Stimulated activated CD4-positive, alpha-beta T cell treated with anti-CD3 and anti-CD28 coated beads, Interleukin-2, amount 100 ng/mL, for 48 hours (primary cell): Measurements from ENCODE around the gene NAGS.
"Not testable (repeated sequence)": the region's sequence is repeated elsewhere in the genome, so short reads cannot be mapped to it uniquely, and the experiment has no call there.

Source experiments
- DNase-seq, 2 donors: peaks; one replicate each; pipeline ENCODE4 v3.0.0-alpha.2; 2020

Gene NAGS

DNA sequence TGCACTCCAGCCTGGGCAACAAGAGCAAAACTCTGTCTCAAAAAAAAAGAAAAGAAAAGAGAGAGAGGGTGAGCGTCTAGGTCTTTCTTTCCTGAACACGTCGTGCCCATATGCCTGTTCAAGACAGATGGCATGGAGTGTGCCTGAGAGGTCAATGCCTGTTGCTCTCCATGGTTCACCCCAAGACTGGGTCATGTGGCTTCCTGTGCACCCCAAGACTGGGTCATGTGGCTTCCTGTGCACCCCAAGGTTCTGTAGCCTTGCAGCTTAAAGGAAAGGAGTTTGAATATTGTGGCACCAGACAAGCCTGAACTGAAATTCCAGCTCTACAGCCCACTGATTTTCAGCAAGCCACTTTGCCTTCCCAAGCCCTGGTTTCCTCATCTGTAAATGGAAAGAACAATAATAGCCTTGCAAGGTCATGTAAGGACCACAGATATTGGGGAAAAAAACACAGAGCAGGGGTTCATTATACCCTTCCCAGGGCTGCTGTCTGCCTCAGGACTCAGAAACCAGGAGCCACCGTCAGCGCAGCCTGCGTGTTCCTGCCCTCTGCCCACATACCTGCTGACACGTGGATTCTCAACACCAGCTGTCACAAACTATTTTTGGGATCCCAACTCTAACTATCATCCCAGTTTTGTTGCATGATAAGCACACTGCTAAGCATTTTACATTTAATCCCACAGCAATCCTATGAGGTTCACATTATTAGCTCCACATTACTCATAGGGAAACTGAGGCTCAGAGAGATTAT is 18.0 kb upstream of the NAGS start:
- no peak for DNase-seq

DNA sequence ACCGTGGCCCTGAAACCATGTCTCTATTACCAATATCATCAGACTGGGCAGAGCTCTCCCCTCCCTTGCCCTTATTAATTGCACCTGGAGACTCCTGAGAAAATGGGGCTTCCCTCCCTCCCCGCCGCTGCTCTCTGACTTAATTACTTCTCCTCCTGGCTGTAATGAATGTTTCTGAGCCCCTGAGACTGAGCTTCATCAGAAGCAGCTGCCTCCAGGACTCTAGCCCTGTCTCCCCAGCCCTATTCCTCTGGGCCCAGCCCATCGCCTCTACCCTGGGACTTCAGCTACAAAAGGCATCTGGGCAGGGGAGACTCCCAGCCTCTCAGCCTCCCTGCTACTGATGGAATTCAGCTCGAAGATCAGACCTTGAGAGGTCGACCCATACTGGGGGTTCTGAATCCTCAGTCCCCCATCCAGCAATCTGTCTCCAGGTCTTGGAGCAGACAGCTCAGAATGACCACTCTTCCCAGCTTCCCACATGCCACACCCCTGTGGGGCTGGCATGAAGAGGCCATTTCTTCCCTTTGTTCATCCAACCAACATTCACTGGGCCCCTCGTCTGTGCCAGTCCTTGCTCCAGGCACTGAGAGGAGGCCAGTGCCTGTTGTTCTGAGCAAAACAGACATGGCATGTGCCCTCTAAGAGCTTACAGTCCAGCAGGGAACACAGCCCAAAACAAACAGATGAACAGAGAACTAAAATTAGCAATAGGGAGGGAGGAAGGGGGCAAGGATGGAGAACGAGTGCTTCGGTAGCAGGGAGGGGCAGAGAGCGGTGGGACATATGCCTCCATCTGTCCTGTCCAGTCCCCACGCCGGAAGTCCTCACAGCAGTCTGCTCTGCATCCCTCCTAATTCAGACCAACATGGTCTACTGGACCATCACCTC is 17.0 kb upstream of the NAGS start:
- DNase-seq = no peak

DNA sequence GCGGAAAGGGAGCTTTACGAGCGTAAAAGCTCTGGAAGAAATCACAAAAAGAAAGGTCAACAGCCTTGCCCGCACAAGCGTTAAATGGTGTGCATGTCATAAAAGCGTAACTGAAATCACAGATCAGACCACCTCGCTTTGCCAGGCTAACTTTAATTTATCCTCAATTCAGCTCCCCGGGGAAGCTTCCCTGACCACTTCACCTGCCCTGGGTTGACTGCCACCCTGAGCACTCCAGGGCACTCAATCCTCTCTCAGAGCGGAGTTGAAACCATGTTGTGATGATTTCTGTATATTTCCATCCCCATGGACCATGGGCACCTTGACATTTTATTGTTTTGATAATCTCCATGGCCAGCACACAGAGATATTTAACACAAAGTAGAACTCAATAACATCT is 16.1 kb upstream of the NAGS start:
- DNase-seq = no peak

DNA sequence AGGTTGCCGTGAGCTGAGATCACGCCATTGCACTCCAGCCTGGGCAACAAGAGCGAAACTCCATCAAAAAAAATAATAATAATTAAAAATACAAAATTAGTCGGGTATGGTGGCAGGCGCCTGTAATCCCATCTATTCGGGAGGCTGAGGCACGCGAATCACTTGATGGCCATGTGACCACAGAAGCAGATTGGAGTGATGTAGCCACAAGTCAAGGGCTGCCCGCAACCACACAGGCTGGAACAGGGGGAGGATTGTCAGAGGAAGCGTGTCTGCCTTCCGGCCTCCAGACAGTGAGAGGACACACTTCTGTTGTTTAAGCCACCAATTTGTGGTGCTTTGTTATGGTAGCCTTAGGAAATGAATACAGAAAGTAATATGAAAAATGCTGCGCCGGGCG is 11.8 kb upstream of the NAGS start:
- DNase-seq = no peak

DNA sequence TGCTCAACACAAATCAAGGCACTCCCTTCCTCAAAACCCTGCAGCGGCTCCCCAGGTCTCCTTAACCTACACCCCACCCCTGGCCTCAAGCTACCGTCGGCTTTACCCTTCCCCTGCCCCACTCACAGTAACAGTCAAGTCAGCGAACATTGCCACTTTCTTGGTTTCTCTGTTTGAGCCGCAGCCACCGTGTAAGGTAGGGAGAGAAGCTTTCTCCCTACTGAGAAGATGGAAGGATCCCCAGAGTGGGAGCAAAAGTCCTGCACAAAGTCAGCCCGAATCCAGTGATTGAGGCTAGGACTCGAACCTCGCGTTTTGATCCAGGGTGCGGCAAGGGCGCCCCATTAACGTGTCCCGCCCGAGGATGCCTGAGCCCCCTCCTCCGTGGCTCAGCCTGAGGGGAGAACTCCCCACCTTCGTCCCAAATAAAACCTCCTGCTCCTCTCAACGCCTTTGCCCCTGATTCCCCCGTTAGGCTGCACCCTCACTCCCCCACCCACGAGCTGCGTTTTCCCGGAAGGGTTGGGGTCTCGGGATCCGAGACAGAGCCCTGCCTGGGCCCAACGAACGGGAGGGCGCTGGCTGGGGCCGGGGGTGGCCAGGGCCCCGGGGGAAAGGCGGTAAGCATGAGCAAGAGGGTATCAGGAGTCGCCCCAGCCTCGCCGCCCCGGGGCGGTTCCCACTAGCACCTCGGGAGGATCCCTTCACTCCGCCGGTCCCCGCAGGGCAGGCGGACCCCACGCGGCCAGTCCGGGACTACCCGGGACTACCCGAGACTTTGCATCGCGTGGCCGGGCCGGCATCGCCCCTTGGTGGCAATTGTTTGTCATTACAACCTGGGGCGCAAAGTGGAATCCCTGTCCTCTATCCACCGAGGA is 9.9 kb upstream of the NAGS start:
- peak; percentile 63 to 70 for DNase-seq

DNA sequence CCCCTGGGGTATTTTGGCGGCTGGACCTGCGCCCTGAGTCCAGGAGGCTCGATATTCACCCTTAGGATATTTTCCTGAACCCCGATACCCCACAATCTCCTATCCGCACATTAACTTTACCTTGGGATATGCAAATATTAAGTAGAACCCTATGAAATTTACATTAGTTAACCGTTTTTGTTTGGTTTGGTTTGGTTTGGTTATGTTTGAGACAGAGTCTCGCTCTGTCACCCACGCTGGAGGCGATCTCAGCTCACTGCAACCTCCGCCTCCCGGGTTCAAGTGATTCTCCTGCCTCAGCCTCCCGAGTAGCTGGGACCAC is 9.3 kb upstream of the NAGS start:
- no peak for DNase-seq

DNA sequence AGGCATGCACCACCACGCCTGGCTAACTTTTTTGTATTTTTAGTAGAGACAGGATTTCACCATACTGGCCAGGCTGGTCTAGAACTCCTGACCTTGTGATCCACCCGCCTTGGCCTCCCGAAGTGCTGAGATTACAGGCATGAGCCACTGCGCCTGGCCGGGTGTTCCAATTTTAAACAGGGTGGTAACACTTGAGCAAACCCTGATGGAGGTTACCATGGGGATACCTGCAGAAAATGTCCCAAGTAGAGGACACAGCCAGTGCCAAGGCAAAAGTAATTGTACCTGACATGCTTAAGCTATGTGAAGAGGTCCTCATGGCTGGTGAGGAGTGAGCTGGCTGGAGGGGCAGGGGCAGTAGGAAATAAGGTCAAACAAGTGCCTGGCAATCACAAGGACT is 7.2 kb upstream of the NAGS start:
- not testable (repeated sequence) for DNase-seq

DNA sequence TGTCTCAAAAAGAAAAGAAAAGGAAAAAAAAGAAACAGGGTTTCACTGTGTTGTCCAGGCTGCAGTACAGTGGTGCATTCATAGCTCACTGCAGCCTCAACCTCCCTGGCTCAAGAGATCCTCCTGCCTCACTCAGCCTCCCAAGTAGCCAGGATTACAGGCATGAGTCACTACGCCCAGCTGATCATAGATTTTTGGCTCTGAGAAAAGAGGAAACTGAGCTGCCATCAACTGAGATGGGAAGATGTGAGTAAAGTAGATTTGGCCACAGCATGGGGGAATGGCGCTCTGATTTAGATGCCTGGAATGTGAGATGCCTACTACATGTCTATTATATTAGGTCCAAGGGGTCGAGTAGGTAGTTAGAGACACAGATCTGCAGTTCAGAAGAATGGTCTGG is 5.9 kb upstream of the NAGS start:
- DNase-seq = no peak

DNA sequence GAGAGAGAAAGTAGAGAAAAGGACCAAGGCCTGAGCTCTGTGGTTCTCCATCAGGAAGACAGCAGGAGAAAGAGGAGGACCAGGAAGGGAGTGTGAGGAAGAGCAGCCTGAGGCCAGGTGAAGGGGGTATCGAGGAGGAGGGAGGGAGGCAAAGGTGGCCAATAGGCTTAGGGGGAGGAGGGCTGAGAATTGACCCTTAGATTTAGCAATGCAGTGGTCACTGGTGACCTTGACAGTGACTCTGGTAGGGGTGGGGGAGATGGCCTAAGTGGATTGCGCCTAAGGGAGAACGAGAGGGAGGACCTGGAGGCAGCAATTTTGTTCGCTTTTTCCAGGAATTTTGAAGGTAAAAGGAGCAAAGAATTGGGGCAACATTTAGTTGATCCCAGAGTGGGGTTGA is 5.4 kb upstream of the NAGS start:
- DNase-seq = no peak

DNA sequence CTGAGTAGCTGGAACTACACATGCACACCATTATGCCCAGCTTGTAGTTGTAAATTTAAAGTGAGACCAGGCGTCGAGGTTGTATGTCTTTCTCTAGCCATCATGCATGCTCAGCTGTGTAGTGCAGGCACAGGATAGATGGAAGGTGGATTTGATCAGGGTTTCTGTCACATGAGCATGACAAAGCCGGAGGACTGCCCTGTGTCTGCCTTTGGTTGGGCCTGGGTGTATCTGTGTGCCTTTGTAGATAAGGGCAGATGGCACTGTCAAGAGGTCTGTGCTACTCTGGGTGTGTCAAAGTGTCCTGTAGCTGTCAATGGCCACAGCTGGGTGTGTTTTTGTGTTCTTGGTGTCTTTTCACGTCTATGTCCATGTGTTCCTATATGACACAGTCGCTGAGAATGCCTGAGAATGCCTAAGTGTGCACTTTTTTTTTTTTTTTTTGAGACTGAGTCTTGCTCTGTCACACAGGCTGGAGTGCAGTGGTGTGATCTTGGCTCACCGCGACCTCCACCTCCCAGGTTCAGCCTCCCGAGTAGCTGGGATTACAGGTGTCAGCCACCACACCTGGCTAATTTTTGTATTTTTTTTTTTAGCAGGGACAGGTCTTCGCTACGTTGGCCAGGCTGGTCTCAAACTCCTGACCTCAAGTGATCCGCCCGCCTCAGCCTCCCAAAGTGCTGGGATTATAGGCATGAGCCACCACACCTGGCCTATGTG is 4.1 kb upstream of the NAGS start:
- DNase-seq = no peak

DNA sequence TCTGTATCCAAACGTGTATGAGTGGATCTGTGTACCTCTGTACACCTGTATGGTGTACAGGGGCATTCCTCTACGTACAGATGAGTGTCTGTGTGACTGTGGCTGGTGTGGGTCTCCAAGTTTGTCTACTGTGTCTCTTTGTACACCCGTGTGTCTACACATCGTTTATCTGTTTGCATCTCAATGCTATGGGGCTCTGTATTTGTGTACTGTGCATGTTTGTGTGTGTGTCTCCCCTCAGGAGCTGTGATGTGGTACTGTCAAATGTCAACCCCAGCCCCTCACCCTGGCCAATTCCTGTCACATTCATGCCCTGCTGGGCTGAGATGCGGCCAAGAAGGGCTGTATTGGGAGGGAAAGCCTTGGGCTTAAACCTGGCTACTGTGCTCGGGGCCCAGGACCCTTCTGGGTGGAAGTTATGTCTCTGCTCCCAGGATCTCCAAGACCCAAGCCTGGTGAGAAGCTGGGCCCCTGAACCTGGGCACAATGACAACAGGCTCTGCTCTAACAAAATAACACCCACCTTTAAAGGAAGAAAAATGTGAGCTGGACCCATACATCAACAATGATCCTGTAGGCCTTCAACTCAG is 3.5 kb upstream of the NAGS start:
- no peak for DNase-seq

DNA sequence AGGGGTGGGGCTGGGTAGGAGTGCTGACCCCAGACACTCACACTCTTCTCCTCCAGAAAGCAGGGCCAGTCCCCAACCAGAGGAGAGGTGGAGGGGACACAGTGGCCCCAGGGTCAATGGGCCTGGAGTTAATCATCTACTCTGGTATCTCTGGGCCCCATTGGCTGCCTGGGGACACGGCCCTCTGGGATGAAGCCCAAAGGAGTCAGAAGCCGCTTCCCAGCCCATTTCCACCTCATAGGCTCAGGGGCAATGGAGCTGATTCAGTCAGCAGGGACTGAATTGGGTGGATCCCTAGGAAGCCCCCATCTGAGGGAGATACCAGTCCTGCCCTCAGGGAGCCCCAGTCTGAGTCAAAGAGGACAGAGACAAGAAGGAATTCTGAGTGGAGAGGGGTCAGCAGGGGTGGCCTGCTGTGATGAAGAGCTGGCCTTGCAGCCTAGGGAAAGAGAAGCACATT is 2.9 kb upstream of the NAGS start:
- DNase-seq = no peak

DNA sequence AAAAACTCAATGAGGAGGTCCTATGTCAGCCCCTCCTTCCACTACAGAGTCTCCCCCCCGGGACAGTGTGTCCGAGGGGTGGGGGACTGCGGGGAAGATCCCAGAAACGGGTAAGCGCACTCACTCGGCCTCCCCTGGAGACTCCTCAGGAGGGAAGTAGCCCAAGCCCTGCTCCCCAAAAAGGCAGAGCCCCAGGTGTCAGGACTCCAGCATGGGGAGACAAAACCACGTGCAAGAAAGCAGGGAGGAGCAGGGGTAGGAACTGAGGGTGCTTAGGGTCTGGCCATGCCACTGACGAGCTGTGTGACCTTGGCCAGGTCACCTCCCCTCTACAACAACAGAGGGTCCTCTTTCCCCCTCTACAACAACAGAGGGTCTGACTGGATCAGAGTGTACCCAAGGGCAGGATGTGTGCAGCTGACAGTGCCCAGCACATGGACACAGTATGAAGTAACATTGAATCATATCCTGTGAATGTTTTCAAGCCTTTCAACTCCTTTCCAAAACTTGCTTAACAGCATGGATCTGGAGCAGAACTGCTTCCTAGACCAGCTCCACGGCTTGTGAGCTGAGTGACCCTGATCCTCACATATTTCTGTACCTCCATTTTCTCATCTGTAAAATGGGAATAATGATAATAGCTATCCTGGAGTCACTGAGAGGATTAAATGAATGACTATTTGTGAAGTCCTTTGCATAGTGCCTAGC is 2.1 kb upstream of the NAGS start:
- no peak for DNase-seq

DNA sequence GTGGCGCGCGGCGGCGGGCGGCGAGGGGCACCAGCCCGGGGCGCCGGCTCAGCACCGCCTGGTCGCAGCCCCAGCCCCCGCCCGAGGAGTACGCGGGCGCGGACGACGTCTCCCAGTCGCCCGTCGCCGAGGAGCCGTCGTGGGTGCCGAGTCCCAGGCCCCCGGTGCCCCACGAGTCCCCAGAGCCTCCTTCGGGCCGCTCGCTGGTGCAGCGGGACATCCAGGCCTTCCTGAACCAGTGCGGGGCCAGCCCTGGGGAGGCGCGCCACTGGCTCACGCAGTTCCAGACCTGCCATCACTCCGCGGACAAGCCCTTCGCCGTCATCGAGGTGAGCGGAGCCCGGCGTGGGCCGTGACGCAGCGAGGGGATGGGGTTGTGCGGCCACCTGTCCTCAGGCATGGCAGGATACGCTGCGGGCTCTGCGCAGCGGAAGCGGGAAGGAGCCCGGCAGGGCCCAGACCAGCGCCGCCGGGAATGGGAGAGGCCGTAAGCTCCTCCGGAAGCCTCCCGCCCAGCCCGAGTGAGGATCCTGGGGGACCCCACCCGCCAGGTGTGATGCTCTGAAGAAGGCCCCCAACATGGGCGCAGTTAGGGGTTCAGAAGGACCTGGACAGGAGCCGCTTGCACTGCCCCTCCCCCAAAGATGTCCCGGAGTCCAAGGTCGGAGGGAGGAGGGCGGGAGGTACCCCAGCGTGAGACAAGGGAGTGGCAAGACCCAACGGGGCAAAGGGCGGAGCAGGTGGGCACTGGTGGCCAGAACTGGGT is 522 bp downstream of the NAGS start:
- DNase-seq = peak in 1 of 2 donors; percentile 18

DNA sequence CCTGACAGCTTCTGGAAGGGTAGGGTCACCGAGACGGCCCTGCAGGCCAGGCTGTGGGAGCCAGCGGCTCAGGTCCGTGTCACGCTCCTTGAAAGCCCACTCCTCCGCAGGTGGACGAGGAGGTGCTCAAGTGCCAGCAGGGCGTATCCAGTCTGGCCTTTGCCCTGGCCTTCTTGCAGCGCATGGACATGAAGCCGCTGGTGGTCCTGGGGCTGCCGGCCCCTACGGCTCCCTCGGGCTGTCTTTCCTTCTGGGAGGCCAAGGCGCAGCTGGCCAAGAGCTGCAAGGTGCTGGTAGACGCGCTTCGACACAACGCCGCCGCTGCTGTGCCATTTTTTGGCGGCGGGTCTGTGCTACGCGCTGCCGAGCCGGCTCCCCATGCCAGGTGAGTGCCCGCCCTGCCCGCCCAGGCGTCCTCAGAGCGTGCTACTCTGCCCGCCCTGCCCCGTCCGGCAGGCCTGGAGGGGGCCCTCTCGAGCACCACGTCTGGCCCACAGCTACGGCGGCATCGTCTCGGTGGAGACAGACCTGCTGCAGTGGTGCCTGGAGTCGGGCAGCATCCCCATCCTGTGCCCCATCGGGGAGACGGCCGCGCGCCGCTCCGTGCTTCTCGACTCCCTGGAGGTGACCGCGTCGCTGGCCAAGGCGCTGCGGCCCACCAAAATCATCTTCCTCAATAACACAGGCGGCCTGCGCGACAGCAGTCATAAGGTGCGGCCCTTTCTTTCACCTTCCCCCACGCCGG is 1.3 kb downstream of the NAGS start:
- DNase-seq = peak in 1 of 2 donors; percentile 23

DNA sequence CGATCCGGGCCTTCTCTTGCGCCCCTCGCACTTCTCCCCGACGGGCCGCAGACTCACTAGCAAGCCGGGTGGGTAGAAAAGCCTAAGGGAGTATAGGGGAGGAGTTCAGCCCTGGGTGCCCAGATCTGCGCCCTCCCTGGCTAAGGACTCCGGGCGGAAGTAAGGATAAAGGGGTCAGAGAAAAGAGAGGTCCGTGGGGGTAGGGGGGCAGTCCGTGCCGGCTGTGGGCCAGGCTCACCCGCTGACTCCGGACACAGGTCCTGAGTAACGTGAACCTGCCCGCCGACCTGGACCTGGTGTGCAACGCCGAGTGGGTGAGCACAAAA is 1.8 kb downstream of the NAGS start:
- no peak for DNase-seq

DNA sequence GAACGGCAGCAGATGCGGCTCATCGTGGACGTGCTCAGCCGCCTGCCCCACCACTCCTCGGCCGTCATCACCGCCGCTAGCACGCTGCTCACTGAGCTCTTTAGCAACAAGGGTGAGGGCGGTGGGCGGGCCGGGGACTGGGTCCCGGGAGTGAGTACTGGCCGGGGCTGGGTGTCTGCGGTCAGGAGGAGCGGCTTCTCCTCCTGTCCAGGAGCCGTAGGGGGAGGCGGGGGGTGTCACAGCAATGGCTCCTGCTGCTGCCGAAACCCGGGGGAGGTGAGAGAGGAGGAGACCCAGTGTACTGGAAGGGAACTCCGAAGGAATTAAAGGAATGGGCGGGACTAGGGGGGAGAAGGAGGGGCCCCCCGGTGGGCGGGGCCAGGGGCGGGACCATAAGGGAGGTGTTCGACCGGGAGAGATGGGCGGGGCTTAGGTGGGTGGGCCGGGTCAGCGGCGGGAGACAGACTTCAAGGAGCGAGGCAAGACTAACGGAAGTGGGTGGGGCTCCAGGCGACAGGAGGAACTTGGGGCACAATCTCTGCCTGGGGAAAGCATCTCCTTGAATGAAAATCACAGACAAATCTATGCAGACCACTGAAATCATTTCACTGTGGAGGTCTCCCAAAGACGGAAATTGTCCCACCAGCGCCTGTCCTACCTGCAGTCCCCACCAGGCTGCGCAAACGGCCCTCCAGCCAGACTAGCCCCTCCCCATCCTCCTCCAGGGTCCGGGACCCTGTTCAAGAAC is 2.4 kb downstream of the NAGS start:
- DNase-seq = peak; percentile 98 to 99

DNA sequence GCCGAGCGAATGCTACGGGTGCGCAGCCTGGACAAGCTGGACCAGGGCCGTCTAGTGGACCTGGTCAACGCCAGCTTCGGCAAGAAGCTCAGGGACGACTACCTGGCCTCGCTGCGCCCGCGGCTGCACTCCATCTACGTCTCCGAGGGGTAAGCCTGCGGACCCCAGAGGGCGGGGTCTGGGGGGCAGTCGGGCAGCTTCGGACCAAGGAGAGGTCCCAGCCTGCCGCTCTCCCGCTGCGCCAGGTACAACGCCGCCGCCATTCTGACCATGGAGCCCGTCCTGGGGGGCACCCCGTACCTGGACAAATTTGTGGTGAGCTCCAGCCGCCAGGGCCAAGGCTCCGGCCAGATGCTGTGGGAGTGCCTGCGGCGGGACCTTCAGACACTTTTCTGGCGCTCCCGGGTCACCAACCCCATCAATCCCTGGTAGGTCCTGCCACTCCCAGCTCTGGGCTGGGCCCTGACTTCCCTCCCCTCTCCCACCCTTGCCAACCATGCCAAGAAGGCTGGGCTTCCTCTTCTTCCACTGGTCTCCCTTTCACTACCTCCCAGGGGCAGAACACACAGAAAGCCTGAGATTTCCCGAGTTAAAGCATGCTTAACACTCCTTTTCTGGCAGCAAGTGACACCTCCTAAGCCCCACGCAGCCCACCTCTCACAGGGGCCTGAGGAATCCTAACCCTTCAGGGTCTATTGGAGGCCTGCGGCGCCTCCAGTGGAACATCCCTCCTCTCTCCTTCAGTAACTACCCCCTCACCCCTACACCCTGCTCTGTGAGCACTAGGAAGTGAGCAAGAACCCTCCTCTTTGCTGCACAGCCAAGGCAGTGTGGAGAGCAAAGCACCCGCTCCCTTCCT is 3.2 kb downstream of the NAGS start:
- DNase-seq = no peak
